Stimulated activated CD4-positive, alpha-beta T cell treated with anti-CD3 and anti-CD28 coated beads, TNF-alpha, amount 100 ng/mL, for 4 hours (primary cell): Measurements from ENCODE around the gene NECTIN1.

ENCODE experiments used
- DNase-seq, 3 experiments: peaks; one replicate each; pipeline ENCODE4 v3.0.0-alpha.2; 2020; ENCODE audit warnings: low read depth in 3 of 3

Gene NECTIN1

DNA sequence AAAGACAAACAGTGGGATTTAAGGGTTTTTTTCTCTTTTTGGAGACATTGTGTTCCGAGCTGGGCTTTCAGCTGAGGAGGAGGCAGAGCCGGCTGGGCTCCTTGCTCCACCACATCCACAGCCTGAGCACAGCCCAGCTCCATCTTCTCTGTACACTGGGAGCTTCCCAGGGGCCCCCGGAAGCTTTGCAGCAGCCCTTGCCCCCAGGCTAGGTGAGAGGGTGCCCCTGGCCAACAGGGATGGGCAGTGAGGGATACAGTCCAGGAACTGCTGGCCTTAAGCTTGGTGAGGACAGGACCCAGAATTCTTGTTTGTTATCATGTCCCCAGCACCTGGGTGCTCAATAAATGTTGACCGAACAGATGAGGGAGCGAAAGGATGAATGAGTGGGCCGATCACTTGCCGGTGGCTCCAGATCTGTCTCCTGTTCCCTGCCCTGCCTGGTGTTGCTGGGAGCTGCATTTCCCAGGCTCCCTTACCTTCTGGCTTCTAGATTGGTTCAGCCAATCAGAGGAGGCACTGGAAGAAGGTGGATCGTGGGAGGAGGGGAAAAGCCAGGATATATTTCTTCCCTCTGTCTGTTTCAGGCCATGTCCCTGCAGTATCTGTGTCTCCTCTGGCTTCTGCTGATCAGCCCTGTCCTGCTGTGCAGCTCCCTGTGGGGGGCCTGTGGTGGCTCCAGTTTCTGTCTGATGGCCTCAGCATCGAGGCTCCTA lies 26.5 kb upstream of the NECTIN1 start:
- DNase-seq, result no peak

DNA sequence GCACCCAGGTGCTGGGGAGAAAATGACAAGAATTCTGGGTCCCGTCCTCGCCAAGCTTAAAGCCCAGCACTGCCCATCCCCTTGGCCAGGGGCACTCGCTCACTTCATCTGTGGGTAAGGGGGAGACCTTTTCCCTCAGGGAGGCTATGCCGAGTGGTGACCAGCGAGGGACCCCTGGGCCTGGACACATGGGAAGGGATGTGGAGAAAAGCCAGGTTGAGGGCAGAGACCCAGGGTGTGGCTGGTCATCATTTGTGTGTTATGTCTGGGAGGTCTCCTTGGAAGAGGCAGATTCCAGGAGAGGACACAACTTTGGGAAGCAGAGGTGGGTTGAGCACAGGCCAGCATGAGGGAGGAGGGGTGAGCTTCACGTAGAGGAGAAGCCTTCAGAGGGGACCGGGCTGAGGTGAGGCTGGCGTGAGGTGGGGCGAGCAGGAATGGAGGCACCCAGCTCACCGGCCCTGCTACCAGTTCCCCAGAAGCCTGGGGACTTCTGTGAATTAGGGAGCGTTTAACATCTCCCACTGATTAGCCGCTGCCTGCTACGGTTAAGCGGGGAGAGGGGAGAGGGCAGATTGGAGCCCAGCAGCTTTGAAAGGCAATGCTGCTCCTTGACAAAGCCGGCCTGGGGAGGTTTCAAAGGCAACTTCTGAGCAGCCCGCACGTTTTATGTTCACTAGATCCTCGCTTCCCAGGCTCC lies 25.8 kb upstream of the NECTIN1 start:
- DNase-seq, result no peak

DNA sequence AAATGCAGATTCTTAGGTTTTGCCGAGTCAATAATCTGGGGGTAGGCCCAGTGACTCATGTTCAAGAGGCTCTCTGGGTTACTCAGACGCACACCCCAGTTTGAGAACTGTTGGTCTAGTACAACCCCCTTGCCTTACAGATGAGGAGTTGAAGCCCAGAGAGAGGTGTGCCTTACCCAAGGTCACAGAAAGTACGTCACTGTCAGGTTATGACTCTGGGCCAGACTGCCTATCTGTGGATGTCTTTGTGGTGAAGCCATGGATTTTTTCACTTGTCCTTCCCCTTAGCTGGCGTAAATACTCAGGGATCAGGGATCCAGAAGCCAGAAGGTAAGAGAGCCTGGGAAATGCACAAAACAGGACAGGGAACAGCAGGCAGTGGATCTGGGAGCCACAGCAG lies 25.2 kb upstream of the NECTIN1 start:
- no peak for DNase-seq

DNA sequence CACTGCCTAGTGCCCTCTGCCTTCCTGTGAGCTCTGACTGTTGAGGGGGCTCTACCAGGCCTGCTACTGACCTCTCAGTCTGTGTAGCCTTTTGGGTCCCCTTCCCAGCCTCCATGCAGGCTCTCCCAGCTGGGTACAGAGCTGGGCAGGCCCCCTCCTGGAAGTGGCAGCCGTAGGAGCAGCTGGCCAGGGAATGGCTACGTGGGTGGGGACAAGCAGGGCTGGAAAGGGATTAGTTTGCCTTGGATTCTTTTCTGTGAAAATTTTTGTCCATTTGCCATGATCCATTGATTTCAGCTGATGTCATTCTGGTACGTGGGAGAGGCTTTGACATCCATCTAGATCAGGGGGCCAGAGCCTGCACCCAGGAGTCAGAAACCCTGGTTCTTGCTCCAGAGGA lies 23.9 kb upstream of the NECTIN1 start:
- DNase-seq, result no peak

DNA sequence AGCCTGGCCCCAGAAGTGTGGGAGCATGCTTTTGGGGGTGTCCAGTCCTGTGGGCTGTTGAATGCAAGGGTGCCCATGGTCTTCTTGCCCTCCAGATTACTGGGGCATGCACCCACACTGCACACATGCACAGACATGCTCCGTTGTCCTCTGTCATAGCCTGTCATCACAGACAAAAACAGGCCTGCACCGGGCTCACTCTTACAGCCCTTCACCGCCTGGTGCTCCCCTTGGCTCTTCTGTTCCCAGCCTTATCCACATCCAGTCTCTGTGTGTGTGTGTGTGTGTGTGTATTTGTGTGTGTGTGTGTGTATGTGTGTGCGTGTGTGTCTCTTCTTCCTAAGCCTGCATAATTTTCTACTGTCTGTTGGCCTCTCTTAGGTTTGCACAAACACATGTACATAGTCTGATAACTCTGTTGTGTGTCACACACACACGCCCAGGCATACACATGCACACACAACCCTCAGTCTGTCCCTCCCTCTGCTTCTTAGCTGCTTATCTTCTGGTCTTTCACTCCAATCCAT lies 23.4 kb upstream of the NECTIN1 start:
- no peak for DNase-seq

DNA sequence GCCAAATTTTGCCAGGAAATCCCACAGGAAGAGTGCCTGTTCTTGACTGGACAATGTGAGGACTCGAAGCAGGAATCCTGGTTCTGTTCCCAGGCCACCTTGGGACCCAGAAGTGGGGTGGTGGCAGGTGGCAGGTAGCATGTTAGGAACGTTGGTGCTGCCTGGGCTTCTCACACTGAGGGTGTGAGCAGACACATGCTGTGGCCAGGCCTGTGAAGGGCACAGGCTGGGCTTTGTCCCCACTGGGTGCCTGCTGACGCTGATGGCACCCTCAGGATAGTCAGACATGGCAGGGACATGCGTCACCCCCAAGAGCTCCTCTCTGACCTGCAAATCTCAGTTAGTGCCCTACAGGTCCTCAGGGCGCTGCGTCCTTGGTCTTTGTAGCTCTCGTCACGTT lies 21.1 kb upstream of the NECTIN1 start:
- DNase-seq, result no peak

DNA sequence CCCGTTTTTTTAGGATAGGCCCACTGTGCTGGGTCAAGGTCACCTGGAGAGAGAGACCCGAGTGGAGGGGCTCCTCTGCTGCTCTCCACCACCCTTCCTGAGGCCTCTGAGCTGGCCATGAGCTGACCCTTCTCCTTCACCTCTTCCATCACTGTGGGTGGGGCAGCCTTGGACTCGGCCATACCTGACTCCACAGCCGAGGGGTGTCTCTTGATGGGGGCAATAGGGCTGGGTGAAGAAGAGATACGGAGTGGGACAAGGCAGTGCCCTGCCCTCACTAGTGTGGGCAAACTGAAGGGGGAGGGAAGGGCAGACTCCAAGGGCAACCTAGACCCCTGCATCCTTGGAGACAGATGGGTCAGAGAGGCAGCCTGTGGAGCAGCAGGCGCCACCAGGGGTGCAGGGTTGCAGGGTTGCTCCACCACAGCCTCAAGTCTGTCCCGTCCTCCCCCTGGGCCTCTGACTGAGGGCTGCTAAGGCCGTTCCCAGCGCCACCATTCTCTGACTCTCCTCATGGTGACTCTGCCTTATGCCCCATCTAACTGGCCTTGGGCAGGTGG lies 20.1 kb upstream of the NECTIN1 start:
- no peak for DNase-seq

DNA sequence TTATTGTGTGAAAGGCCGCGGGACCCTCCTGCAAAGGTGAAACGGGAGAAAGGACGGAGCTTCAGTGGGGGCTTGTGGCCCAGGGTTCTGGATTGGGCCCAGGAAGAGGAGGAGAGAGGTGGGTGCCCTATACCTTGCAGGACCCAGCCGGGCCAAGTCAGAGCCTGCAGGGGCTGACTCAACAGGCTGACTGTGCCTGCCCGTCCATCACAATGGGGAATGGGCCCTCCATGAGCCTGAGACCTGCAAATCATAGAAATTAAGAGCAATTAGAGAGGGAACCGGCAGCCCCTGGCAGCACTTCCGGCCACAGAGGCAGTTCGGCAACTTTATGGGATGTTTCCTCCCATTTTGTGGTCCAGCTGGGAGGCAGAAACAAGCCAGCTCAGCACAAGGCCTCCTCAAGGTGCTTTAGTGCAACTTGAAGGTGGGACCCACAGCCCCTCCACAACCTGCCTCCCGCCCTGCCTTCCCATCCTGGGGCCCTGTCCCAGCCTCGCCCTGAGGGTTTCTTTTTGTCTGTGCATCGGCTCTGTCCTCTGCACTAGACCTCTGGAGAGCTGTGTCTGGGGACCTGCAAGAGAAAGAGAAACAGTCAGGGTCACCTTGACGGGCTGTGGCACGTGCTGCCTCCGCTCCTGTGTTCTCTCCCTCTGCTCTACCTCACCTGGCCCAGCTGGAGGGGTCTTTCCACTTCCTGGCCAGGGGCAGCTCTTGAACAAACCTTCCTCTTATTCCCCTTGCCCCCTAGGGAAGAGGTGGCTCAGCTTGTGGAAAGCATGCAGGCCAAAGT lies 19.1 kb upstream of the NECTIN1 start:
- DNase-seq, result no peak

DNA sequence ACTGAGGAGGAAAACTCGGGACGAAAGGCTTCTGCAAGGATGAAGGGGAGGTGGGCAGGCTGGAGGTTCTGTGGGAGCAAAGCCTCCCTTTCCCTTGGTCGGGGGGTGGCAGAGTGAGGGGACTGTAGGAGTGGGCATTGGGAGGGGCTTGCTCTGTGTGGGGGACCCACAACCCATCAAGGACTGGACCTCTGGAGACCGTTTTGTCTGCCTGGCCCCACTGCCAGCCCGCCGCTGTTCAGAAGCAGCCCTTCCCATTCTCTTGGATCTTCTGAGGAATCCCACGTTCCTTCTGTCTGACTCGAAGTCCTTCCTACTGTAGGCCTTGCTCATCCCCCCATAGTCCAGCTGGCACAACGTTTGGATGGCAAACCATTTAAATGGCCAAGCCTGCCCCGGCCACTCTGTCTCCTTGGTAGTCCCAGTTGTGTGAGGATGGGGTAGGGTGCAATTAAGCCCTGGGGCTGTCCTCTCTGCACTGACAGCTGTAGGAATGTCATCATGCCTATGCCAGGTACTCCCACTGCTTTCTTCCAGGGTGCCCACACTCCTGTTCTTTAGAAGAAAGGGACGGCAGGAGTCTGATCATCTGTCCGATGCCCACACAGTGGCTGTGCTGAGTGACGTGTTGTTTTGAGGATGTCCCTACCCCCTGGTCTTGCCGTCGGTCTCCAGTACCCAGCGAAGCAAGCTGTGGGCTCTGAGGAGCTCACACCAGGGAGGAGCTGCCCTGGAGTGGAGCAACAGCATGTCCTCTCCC lies 17.0 kb upstream of the NECTIN1 start:
- DNase-seq, result no peak

DNA sequence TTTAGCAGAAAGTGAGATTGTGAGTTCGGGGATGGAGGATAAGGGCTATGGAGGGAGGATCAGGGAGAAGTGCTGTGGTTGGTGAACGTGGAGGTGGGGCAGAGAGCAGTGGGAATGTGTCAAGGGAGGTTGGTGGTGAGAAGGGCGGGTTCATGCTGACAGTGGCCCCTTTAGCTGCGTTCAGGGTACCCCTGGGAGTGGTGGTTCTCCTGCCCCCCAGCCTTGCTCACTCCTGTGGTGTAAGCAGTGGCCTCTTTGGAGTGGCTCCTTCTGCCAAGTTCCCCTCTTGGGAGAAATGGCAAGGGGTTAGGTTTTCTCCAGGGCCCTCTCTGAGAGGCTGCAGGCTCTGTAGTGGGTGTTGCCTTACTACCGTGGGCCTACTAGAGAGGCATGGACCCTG lies 16.1 kb upstream of the NECTIN1 start:
- no peak for DNase-seq

DNA sequence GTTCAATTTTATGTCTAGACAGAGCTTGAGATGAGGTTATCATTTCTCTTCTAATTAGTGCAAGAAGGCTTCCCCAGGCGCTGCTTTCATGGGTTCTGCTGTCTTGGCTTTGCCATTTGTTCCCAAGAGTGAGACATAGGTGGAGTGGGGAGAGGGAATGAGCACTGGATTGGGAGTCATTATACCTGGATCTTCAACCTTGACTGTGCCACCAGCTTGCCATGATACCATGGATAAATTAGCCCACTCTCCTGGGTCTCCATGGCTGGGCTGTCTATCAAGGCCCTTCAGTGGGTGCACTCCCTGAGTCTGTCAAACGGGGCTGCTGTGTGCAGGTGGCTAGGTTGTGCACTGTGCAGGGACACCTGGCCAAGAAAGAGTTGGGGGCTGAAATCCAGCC lies 15.6 kb upstream of the NECTIN1 start:
- no peak for DNase-seq

DNA sequence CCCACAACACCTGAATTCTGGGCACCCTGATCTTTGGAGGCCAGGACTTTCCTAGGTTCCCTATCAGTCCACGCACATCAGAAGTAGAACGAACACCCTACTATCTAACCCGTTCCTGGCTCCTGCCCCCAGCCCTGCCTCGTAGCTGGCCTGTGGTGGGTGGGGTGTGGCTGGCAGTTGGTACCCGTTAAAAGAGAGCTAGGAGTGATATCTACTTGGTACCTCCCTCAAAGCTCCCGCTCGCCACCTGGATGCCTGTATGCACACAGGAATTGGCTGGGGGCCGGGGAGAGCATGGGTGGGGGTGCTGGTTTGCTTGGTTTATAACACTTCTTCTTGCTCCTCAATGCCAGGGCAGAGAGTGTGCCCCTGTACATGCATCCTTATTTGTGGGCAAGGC lies 14.0 kb upstream of the NECTIN1 start:
- no peak for DNase-seq

DNA sequence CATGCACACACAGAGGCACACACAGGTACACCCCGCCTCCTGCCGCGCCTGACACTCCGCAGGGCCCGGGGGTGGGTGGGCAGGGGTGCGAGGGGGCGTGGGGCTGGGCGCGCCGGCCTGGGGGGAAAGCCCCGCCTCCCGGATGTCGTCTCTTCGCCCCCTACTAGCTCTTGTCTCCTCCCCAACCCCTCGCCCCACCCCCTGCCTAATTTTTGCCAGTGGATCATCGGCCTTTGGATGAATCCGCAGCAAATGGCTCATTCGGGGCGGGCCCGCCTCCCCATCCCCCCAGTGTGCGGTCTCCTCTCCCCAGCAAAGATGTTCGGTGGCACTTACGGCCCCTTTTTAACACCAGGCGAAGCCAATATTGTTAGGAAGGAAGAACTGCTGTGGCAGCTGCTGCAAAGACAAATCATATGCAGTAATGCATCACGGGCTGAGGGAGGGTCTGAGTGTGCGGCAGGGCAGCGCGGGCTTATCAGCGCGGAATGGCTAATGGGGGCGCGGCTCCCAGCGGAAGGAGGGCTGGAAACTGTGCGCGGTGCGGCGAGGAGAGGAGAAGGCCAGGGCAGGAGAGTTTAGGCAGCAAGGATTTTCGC lies 13.4 kb upstream of the NECTIN1 start:
- peak in 1 of 3 experiments; percentile 20 for DNase-seq

DNA sequence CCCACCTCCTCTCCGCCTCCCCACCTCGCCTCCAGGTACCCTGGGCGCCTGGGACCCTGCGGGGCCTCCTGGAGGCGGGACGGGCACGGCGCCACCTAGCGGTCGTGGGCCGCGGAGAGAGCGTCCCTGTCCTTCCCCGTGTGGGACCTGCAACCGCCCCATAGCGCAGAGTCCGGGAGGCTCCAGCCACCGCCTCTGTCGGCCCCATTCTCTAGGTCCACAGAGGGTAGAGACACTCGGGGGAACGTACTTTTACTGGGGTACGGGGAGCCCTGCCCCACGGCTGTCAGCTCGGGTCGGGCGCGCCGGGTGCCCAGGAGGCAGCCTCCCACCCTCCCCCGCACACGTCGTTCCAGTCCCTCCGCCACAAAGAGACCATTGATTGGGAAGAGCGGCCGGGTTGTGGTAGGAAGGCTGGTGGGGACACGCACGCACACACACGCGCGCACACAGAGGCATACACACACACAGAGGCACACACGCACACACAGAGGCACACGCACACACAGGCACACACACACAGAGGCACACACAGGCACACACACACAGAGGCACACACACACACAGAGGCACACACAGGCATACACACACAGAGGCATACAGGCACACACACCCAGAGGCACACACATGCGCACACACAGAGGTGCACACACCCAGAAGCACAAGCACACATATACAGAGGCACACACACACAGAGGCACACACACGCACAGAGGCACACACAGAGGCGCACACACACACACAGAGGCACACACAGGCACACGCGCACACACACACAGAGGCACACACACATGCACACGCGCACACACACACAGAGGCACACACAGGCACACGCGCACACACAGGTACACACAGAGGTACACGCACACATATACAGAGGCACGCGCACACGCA lies 12.6 kb upstream of the NECTIN1 start:
- DNase-seq, result peak; percentile 24 to 41 (median 32)

DNA sequence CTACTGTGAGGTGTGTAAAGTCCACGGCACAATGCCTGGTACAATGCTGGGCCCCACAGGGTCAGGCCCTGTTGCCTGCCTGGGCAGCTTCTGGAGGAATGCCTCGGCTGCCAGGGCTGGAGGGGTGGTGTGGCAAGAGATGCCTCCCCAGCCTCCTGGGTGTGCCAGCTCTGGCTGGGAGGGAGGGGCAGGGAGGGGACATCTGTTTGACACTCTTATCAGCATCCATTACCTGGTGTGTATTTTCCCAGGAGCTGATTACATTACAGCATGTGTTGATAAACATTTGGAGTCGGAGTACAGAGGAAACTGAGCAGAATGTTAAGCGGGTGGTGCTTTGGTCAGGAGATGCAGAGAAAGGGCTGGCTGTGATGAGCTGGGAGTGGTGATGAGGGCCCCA lies 11.0 kb upstream of the NECTIN1 start:
- DNase-seq, result no peak

DNA sequence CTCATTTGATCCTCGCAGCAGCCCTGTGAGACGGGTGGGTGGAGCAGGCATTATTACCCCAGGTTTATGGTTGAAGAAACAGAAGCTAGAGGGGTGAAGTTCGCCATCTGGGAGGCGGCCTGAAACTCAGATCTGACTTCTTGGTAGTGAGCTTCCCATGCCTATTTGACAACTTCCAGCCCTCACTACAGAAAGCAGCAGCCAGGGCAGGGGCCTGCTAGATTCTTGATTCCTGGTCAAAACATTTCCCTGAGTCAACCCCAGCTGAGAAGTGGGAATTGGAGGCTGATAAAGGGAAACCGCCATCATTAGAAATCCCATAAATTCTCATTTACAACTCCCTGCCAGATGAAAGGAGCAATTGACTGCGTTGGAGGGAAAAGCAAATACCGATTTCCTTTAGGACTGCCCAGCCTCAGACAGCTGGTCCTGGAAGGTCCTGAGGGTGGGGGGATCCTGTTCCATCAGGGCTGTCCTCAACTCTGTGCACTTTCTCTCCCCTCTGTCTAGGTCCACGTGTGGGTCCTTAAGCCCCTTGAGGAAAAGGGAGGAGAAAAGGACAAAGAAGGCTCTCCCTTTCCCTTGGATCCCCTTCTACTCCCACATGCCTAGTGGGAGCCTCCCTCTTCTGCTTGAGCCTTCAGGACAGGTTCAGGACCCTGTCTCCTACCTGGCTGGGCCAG lies 10.2 kb upstream of the NECTIN1 start:
- no peak for DNase-seq

DNA sequence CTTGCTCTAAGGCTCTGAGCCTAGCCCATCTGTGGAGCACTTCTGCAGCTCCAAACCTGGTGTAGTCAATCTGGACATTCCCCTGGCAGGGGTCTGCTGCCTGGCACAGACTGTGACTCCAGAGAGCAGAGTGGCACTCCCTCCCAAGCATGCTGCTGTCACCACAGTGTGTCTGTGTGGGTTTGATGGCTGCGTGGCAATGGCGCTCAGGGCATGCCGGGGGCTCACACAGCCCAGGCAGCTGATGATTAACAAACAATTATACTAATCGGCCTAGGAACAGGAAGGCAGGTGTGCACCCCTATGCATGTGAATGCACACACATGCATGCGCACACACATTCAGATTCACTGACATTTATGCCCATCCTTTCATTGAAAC lies 9.0 kb upstream of the NECTIN1 start:
- no peak for DNase-seq

DNA sequence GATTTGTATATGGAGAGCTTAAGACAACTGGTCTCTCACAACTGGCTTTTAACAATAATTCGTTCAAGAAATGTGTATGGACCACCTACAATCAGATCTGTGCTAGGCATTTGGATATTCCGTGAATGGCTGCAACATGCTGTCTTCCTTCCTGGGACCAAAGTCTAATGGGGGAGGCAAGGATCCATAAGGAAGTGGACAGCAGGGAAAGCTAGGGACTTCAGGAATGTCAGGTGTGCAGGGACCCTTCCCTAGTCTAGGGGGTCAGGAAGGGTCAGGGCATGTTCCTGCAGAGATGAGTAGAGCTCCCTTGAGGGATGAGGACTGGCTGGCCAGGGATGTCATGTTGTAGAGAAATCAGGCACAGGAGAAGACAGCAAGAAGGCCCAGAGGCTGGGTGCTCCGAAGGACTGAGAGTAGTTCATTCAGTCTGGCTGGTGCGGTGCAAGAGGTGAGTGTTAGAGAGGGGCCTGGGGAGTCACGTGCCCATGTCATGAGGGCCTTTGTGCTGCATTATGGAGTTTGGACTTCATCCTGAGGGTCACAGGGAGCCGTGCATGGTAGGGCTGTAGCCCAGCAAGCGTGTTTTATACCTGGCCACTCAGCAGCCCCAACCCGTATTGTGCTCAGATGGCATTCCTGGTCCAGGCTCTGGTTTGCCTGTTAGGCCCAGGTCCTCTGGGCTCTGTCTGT lies 8.5 kb upstream of the NECTIN1 start:
- DNase-seq, result no peak

DNA sequence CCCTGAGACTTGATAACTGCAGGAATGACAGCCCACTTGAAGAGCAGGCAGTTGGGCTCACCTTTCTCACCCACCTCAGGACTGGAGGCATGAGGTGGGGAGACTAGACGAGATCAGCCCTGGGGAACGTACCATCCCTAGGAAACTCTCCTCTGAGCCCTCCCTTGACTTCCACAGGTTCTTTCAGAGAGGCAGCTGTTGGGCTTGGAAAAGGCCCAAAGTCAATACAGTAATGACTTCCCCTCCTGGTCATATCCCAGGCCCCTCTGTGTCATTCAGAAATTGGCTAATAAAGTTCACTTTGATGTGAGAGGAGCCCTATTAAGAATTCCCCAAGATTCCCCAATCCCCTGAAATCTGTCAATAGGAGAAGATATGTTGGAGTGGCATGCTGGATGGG lies 5.8 kb upstream of the NECTIN1 start:
- DNase-seq, result no peak
